H9 (cell line): ENCODE data around the gene PRAME. TPM values are rescaled to one million over a fixed set of nuclear protein-coding genes. Genes with fewer than 3 reads are reported as not detected.

ENCODE experiments used
- DNase-seq: peaks from one replicate; pipeline ENCODE4 v3.0.0-alpha.2; 2017
- H2AFZ ChIP-seq: one replicate; pipeline ENCODE4 v1.6.1; 2013; ENCODE audit warnings: mild to moderate bottlenecking, low read length, control low read depth, moderate library complexity
- H2AK5ac ChIP-seq: 2 replicates; pipeline ENCODE4 v1.6.1; 2013; ENCODE audit warnings: low read length, control low read depth, mixed read lengths; ENCODE audit not compliant: insufficient read length
- H2BK120ac ChIP-seq: one replicate; pipeline ENCODE4 v1.6.1; 2013; ENCODE audit warnings: low read depth, mild to moderate bottlenecking, low read length, control low read depth, inconsistent platforms; ENCODE audit not compliant: poor library complexity, severe bottlenecking
- H2BK12ac ChIP-seq: 2 replicates; pipeline ENCODE4 v1.6.1; 2013; ENCODE audit warnings: low read length, control low read depth, mixed read lengths, low read depth; ENCODE audit not compliant: insufficient read length
- H2BK15ac ChIP-seq: 2 replicates; pipeline ENCODE4 v1.6.1; 2013; ENCODE audit warnings: low read depth, low read length, control low read depth
- H2BK20ac ChIP-seq: one replicate; pipeline ENCODE4 v1.6.1; 2013; ENCODE audit warnings: low read depth, mild to moderate bottlenecking, low read length, control low read depth, inconsistent platforms; ENCODE audit not compliant: poor library complexity, severe bottlenecking
- H2BK5ac ChIP-seq: 2 replicates; pipeline ENCODE4 v1.6.1; 2013; ENCODE audit warnings: low read length, control low read depth, mixed read lengths; ENCODE audit not compliant: insufficient read length
- H3K14ac ChIP-seq: 2 replicates; pipeline ENCODE4 v1.6.1; 2013; ENCODE audit warnings: low read length, control low read depth; ENCODE audit not compliant: insufficient read depth
- H3K18ac ChIP-seq: 2 replicates; pipeline ENCODE4 v1.6.1; 2013; ENCODE audit warnings: low read depth, mild to moderate bottlenecking, mixed read lengths, low read length, control low read depth; ENCODE audit not compliant: insufficient read length
- H3K23ac ChIP-seq: 2 replicates; pipeline ENCODE4 v1.6.1; 2013; ENCODE audit warnings: low read length, control low read depth, mixed read lengths, low read depth; ENCODE audit not compliant: insufficient read length
- H3K23me2 ChIP-seq: 2 replicates; pipeline ENCODE4 v1.6.1; 2013; ENCODE audit warnings: low read depth, mild to moderate bottlenecking, mixed read lengths, low read length, control low read depth; ENCODE audit not compliant: insufficient read length, poor library complexity, severe bottlenecking
- H3K27ac ChIP-seq: 2 replicates; pipeline ENCODE4 v1.5.1; 2013; ENCODE audit warnings: low read length, control low read depth, mixed read lengths, low read depth; ENCODE audit not compliant: insufficient read length
- H3K27me3 ChIP-seq: 2 replicates; pipeline ENCODE4 v1.6.1; 2013; ENCODE audit warnings: low read length, control low read depth, inconsistent platforms; ENCODE audit not compliant: insufficient read depth
- H3K4ac ChIP-seq: 2 replicates; pipeline ENCODE4 v1.6.1; 2013; ENCODE audit warnings: low read depth, mild to moderate bottlenecking, control low read depth, inconsistent platforms, low read length, moderate library complexity
- H3K4me1 ChIP-seq: 2 replicates; pipeline ENCODE4 v1.6.1; 2013; ENCODE audit warnings: low read length, control low read depth, inconsistent platforms; ENCODE audit not compliant: insufficient read depth
- H3K4me2 ChIP-seq: 2 replicates; pipeline ENCODE4 v1.6.1; 2013; ENCODE audit warnings: low read length, control low read depth, mixed read lengths; ENCODE audit not compliant: insufficient read length, insufficient read depth
- H3K56ac ChIP-seq: 2 replicates; pipeline ENCODE4 v1.6.1; 2013; ENCODE audit warnings: low read depth, mild to moderate bottlenecking, mixed read lengths, low read length, control low read depth; ENCODE audit not compliant: insufficient read length
- H3K79me1 ChIP-seq: 2 replicates; pipeline ENCODE4 v1.6.1; 2013; ENCODE audit warnings: low read depth, mild to moderate bottlenecking, moderate library complexity, low read length, control low read depth, inconsistent platforms; ENCODE audit not compliant: insufficient read depth, poor library complexity, severe bottlenecking
- H3K79me2 ChIP-seq: 2 replicates; pipeline ENCODE4 v1.6.1; 2013; ENCODE audit warnings: low read length, control low read depth, inconsistent platforms; ENCODE audit not compliant: insufficient read depth
- H3K9ac ChIP-seq: 2 replicates; pipeline ENCODE4 v1.6.1; 2013; ENCODE audit warnings: low read length, control low read depth, mixed read lengths; ENCODE audit not compliant: insufficient read length; ENCODE audit errors: extremely low read depth
- H3K9me3 ChIP-seq: one replicate; pipeline ENCODE4 v1.6.1; 2013; ENCODE audit warnings: low read depth, low read length, inconsistent platforms; ENCODE audit not compliant: control insufficient read depth
- H3T11ph ChIP-seq: one replicate; pipeline ENCODE4 v1.6.1; 2013; ENCODE audit warnings: mild to moderate bottlenecking, low read length, control low read depth, inconsistent platforms
- H4K20me1 ChIP-seq: one replicate; pipeline ENCODE4 v1.6.1; 2013; ENCODE audit not compliant: control insufficient read depth, insufficient read length, insufficient read depth
- H4K5ac ChIP-seq: 2 replicates; pipeline ENCODE4 v1.6.1; 2013; ENCODE audit warnings: low read depth, mild to moderate bottlenecking, mixed read lengths, low read length, control low read depth; ENCODE audit not compliant: insufficient read length
- H4K8ac ChIP-seq: replicated peaks from 2 replicates; pipeline ENCODE4 v1.6.1; 2013; ENCODE audit warnings: low read length, control low read depth, mixed read lengths, low read depth; ENCODE audit not compliant: insufficient read length
- H4K91ac ChIP-seq: 2 replicates; pipeline ENCODE4 v1.6.1; 2013; ENCODE audit warnings: low read depth, mild to moderate bottlenecking, moderate library complexity, mixed read lengths, low read length, control low read depth; ENCODE audit not compliant: insufficient read length
- H3K27ac Mint-ChIP-seq, 3 experiments: 2 replicates in 2 of 3; 3 replicates in 1 of 3; pipeline ENCODE4 v1.8.0; 2020 to 2021; ENCODE audit warnings: mixed read lengths in 3 of 3, mild to moderate bottlenecking in 1 of 3, moderate library complexity in 1 of 3
- H3K27me3 Mint-ChIP-seq: 2 replicates; pipeline ENCODE4 v1.8.0; 2021; ENCODE audit warnings: low read depth, mild to moderate bottlenecking, moderate library complexity, mixed read lengths
- H3K36me3 Mint-ChIP-seq, 3 experiments: 2 replicates in 2 of 3; 3 replicates in 1 of 3; pipeline ENCODE4 v1.8.0; 2020 to 2021; ENCODE audit warnings: low read depth in 3 of 3, mixed read lengths in 3 of 3; ENCODE audit not compliant: insufficient read depth in 1 of 3
- H3K4me1 Mint-ChIP-seq, 2 experiments: 2 replicates each; pipeline ENCODE4 v1.8.0; 2020; ENCODE audit warnings: mixed read lengths in 2 of 2
- H3K4me3 Mint-ChIP-seq, 2 experiments: 2 replicates in 1 of 2; 3 replicates in 1 of 2; pipeline ENCODE4 v1.8.0; 2020 to 2021; ENCODE audit warnings: mild to moderate bottlenecking in 2 of 2, mixed read lengths in 2 of 2, moderate library complexity in 1 of 2
- H3K9me3 Mint-ChIP-seq, 2 experiments: 2 replicates in 1 of 2; 3 replicates in 1 of 2; pipeline ENCODE4 v1.8.0; 2020; ENCODE audit warnings: mild to moderate bottlenecking in 2 of 2, mixed read lengths in 2 of 2, moderate library complexity in 1 of 2
- CTCF ChIP-seq: fragments of 200-600 bp; sonication (generic); conservative IDR thresholded peaks from 3 replicates; pipeline ENCODE4 v1.8.0; 2021; ENCODE audit warnings: antibody characterized with exemption, mild to moderate bottlenecking
- WGBS: extraction: QIAGEN DNeasy Blood & Tissue Kit; methylation state at CpG from one replicate; pipeline ENCODE4 v1.1.7; 2013; ENCODE audit warnings: missing lambda C conversion rate, low lambda C conversion rate, mixed read lengths; ENCODE audit not compliant: insufficient read length; ENCODE audit errors: extremely low coverage; 5-methylcytosine and 5-hydroxymethylcytosine counted together
- total RNA-seq: library from RNA; stranded (reverse); gene quantifications from 2 replicates; pipeline ENCODE4 v1.2.1, GENCODE V29; 2021

PRAME gene
- total RNA-seq, 1 experiment from 2014 or later: 0.31 TPM

- Histone ChIP-seq H3K56ac (no peak overlapping the region), H3K79me2 (no peaks in the 10 kb centered on the region), H3K14ac (no peak overlapping the region), H3K4ac (no peak overlapping the region), H3K9ac (no peak overlapping the region), H3T11ph (no peak overlapping the region), H4K91ac (no peak overlapping the region), H4K5ac (no peak overlapping the region), H2BK15ac (no peak overlapping the region), H2BK12ac (no peak overlapping the region), H3K23ac (no peak overlapping the region), H3K23me2 (no peaks in the 10 kb centered on the region), H2AFZ (no peak overlapping the region), H2AK5ac (no peak overlapping the region), H4K20me1 (no peaks in the 10 kb centered on the region), H2BK20ac (no peak overlapping the region), H2BK120ac (no peak overlapping the region), H3K79me1 (no peaks in the 10 kb centered on the region), H2BK5ac (no peak overlapping the region), H4K8ac (no peak overlapping the region), H3K18ac (no peak overlapping the region), H3K4me2 (no peak overlapping the region), H3K9me3 (no peaks in the 10 kb centered on the region), H3K27me3 (peaks cover 5% of the 10 kb centered on the region; the same call in 1 of the 2 replicates), H3K4me1 (no peaks in the 10 kb centered on the region), H3K27ac (no peak overlapping the region)
- Mint-ChIP-seq H3K4me1 (no peaks in the 10 kb centered on the region), H3K4me3 (no peak overlapping the region; a peak in 1 of 5 replicates), H3K27me3 (peaks cover 84% of the 10 kb centered on the region), H3K27ac (no peak overlapping the region), H3K36me3 (peaks cover 2 to 7% (median 6%) of the 10 kb centered on the region in 3 experiments; a peak in 4 of 7 replicates), H3K9me3 (peaks cover 18 to 28% of the 10 kb centered on the region in 2 experiments)
- no CpG with 5 or more reads among the region's 2 CpGs for WGBS
- no peak for TF ChIP-seq CTCF
- no peak for DNase-seq
These were observed 45.4 kb downstream of the PRAME start for GRCh38 chr22:22513619-22514018.
